ENCODE data around the gene SORCS1.

DNA sequence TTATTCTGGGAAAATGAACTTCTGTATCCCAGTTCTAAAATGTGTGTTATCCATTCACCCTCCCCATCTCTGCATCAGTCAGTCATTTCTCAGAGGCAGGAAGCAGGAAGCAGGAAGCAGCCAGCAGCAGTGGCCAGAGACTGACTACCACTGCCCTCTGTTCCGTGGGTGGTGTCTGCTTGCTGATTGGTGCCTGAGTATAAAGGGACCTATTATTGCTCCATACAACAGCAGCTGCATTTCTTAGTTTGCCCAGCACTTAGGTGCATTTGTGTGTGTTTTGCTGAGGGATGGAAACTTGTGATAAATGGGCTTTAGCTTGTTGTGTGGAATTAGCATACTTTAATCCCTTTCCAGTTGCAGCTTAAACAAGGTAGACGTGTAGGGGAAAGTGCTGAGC is 582.2 kb downstream of the SORCS1 start:
- TF ChIP-seq, protein P1, sequence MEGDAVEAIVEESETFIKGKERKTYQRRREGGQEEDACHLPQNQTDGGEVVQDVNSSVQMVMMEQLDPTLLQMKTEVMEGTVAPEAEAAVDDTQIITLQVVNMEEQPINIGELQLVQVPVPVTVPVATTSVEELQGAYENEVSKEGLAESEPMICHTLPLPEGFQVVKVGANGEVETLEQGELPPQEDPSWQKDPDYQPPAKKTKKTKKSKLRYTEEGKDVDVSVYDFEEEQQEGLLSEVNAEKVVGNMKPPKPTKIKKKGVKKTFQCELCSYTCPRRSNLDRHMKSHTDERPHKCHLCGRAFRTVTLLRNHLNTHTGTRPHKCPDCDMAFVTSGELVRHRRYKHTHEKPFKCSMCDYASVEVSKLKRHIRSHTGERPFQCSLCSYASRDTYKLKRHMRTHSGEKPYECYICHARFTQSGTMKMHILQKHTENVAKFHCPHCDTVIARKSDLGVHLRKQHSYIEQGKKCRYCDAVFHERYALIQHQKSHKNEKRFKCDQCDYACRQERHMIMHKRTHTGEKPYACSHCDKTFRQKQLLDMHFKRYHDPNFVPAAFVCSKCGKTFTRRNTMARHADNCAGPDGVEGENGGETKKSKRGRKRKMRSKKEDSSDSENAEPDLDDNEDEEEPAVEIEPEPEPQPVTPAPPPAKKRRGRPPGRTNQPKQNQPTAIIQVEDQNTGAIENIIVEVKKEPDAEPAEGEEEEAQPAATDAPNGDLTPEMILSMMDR (IDR thresholded peaks at IDR 0.05), result no peak
- no peak for TF ChIP-seq POLR2A (IDR thresholded peaks at IDR 0.05)

All from thyroid gland (tissue), 4 donors.